GOT3 (cell line): ENCODE results near the gene MAEA.
"Not testable (repeated sequence)": the region's sequence is repeated elsewhere in the genome, so short reads cannot be mapped to it uniquely, and the experiment has no call there.

Experiments used
- DNase-seq: peaks from one replicate; lab custom pipeline; 2025; ENCODE audit warnings: mixed read lengths; lab: John Stamatoyannopoulos, UW

The MAEA gene

DNA sequence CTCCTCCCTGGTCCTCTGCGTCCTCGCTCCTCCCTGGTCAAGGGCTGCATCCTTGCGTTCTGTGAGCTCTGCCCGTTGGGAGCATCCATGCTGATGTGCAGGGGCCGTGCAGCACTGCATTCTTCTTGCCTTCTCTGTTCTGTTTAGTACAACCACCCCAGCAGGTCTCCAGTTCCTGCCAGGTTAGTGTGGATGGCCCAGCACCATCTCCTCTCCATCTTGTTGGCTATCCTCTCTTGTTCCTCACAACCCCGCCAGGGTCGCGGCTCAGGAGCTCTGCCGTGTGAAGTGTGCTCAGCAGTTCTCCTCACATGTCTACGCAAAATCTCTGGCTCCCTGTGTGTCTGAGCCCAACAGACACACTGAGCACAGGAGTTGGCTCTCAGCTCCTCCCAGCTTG is 10.4 kb upstream of the MAEA start:
- DNase-seq, result no peak

- DNase-seq, result no peak
Measured at GRCh38 chr4:1283711-1284110, 6.0 kb upstream of the MAEA start.

- DNase-seq, result no peak
Measured at GRCh38 chr4:1285151-1285789, 4.4 kb upstream of the MAEA start.

DNA sequence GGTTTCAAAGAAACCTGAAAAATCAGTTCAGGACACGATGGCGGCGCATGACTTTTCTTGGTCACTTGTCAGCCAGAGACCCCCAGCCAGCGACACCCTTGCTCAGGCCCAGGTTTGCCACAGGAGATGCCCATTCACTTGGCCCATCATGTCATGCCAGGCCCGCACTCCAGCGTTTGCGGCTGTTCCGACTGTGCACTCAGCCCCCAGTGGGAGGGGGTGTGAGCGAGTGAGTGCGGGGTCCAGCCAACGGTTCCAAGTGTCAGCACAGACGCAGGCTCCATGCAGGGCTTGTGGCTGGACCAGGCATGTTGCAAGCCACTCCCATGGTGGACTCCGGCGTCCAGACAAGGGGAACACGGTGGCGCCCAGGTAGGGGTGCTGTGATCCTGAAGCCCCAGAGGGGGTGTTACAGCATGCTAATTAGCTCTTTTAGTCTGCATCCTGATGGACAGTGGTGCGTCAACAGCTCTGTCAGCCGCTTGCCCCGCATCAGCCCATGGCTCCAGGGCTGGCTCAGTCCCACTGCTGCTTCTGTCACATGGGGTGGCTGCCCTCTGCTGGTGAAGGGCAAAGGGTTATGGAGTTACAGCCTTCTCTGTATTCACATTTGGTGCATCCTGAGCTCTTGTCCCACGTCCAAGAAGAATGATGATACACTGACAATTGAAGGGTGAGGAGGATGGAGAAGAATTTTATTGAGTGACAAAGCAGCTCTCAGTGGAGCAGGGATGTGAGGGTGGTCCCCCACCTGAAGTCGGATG is 3.7 kb upstream of the MAEA start:
- DNase-seq, result no peak

- no peak for DNase-seq
Measured at GRCh38 chr4:1288786-1289185, 905 bp upstream of the MAEA start.

GRCh38 chr4:1290165-1290977 is 680 bp downstream of the MAEA start:
- no peak for DNase-seq

DNA sequence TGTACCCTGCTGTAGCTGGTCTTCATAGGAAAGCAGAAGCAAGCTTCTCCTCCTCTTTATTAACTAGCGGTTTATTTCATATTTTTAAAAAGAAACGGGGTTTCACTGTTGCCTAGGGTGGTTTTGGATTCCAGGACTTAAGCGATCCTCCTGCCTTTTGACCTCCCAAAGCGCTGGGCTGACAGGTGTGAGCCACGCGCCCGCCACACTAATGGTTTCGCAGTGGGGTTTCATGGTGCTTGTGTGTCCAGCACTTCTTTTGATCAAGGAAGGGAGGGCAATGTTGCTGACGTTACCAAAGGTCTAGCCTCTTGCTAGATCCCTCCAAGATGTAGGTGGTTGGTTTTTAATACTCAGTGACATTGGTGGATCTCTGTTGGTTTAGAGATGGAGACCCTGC is 1.4 kb downstream of the MAEA start:
- no peak for DNase-seq

DNA sequence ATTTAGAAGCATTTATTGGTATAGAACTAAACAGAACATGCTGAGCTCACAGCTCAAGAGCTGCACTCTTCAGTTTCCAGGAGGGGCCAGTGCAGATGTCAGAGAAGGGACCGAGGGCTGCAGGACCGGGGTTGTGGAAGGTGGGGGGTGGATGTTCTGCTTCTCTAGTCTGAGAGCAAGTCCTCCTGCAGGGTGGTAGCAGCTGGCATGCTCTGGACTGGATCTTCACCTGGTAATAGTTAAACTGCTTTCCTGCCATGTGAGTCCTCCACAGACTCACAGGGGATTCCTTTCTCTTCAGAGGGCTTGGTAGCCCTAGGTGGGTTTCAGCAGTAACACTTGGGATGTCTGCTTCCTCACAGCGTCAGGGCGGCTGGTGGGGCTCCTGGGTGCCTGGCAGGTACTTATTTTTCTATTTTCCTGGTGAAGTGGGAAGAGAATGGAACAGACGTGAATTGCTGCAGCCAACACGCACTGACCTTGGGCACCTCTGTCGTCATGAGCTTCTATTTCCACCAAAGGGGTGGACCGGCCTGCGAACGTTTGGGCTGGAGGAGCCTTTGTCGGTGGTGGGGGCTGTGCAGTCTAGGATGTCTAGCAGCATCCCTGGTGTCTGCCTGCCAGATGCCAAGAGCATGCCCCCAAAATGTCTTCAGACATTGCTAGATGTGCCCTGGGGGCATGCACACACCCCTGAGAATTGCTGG is 2.5 kb downstream of the MAEA start:
- DNase-seq, result no peak

DNA sequence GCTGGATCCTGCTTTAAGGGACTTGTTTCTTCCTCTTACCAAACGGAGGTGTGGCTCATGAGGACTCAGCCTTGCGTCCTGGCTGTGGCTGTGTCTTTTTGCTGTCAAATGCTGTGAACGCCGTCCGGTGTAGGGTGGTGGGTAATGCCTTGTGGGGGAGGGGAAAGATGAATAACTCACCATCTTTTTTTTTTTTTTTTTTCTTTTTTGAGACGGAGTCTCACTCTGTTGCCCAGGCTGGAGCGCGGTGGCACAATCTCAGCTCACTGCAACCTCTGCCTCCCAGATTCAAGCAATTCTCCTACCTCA is 3.0 kb downstream of the MAEA start:
- not testable (repeated sequence) for DNase-seq

- no peak for DNase-seq
Measured at GRCh38 chr4:1293531-1293941, 3.8 kb downstream of the MAEA start.

- DNase-seq, result no peak
Measured at GRCh38 chr4:1293991-1294390, 4.3 kb downstream of the MAEA start.

- no peak for DNase-seq
Measured at GRCh38 chr4:1294424-1294823, 4.7 kb downstream of the MAEA start.

DNA sequence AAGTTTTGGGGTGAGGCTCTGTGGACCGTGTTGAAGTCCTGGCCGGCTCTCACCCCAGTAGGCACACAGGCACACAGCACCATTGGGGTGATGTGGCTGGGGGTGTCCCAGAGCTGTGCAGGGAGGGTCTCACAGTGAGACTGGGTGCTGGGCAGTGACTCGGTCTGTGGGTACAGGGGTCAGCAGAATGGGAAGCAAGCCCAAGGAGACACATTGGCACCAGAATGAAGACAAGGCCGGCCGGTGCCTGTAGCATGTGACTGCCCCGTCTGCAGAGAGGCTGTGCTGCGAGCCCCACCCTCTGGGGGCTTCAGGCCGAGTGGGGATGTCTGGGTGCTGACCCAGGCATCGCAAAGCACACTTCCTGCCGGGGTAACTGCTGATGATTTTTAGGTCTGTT is 5.2 kb downstream of the MAEA start:
- DNase-seq, result no peak

DNA sequence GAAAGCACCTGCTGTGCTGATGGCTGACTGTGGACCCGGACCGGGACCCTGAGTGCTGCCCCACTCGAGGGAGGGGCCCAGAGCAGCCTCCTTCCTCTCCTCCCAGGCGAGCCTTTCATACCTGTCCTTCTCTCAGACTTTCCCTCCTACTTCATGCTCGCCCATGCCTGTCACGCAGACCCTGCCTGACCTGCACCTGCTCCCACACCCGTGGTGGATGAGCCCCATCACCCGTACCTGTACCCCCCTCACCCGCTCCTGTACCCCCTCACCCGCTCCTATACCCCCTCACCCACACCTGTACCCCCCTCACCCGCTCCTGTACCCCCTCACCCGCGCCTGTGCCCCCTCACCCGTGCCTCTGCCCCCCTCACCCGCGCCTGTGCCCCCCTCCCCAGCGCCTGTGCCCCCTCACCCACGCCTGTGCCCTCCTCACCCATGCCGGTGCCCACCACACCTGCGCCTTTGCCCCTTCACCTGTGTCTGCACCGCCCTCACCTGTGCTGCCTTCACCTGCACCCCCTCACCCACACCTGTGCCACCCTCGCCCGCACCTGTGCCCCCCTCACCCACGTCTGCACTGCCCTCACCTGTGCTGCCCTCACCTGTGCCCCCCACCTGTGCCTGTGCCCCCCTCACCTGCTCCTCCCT is 5.8 kb downstream of the MAEA start:
- no peak for DNase-seq

- DNase-seq, result no peak
Measured at GRCh38 chr4:1296324-1297022, 6.8 kb downstream of the MAEA start.

GRCh38 chr4:1297023-1297395 is 7.3 kb downstream of the MAEA start:
- DNase-seq, result no peak

DNA sequence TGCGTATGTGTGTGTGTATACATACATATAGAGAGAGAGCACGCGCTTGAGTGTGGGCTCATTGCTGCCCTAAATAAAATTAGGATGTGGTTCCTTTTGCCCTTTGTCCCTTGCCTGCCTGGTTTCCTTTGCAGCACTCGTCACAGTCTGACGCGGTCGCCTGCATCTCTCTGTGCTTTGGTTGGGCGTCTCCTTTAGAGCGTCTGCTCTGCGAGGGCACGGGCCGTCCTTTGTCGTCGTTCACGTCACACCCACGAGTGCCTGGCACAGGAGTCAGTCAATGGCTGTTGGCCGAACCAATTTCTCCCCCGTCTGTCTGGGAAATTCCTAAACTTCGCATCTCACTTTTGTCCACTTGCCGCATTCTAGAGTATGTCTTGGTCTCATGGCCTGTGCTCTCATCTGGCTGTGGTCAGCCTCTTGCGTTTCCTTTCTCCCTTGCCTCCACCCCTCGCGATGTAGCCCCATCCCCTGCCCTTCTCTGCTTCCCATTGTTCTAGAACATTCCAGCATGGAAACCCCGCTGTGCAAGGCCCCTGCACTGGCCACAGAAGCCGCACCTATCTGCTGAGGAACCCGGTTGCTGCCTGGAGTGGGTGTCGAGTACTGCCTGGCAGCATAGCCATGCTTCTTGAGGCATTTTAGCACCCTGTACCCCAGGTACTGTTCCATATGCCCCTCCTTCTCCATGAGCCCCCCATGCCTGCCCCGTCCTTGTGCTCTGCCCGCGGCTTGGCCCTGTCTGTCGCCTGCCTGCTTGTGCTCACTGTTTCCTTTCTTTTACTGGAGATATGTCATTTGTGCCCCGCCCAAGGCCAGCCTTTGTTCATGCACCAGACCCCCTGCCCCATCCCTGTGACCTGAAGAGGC is 8.0 kb downstream of the MAEA start:
- no peak for DNase-seq

- DNase-seq, result no peak
Measured at GRCh38 chr4:1298461-1298860, 8.8 kb downstream of the MAEA start.

DNA sequence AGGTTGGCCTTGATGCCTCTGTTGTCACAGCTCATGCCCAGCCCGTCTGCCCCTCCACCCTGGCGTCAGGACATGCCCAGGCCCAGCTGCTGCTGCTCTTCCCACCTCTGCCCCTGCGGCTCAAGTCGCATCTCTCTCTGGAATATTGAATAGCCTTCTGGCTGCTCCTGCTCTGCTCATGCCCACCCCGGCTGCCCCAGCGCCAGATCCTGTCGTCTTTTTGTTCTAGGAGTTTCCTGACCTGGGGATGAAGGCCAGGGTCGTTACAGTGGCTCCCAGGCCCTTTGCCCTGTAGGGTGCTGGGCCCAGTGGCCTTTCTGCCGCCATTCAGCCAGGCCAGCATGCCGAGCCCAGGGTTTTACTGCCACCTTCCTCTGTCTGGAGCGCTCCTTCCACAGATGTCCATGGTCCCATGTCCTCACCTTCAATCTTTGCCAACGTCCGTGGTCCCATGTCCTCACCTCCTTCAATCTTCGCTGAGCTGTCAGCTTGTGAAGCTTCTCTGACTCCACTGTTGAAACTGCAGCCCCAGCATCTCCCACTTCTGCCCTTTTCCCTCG is 9.7 kb downstream of the MAEA start:
- DNase-seq, result no peak
